Left hindlimb (tissue), 1 donor: Measurements from ENCODE around the gene KCNN4.
"Not testable (repeated sequence)": the region's sequence is repeated elsewhere in the genome, so short reads cannot be mapped to it uniquely, and the experiment has no call there.

Source experiments
- DNase-seq: peaks from one replicate; pipeline ENCODE4 v3.0.0-alpha.2; 2018

Gene KCNN4

DNA sequence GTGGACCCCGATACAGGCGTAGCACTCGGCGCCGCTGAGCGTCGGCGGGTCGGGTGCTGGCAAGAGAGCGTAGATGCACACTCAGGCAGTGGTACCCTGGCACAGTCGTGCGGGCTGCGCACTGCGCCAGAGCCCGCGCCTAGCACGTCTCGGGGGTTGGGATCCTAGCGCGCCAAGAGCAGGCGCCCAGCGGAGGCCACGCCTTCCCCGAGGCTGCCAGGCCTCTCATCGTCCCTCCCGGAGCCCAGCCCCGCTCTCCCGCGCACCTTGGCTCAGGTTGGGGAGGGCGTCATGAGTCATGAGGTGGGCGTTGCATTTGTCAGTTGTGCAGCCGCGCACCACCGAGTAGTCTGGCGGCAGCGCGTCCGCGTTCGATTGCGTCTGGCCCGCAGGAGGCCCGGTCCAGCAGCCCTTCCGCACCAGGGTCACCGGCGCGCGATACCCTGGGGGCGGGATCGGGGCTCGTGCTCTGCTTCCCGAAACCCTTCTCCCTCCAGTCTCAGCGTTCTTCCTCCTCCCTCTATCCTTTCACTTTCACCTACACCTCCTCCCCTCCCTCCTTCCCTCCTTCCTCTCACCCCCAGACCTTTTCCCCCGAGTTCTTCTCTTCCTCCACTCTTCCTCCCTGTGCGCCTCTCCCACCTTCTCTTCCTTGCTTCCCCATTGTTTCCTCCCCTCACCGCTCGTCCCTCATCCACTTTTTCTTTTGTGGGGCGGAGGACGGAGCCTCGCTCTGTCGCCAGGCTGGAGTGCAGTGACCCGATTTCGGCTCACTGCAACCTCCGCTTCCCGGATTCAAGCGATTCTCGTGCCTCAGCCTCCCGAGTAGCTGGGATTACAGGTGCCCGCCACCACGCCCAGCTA lies 18.0 kb upstream of the KCNN4 start:
- DNase-seq = no peak

DNA sequence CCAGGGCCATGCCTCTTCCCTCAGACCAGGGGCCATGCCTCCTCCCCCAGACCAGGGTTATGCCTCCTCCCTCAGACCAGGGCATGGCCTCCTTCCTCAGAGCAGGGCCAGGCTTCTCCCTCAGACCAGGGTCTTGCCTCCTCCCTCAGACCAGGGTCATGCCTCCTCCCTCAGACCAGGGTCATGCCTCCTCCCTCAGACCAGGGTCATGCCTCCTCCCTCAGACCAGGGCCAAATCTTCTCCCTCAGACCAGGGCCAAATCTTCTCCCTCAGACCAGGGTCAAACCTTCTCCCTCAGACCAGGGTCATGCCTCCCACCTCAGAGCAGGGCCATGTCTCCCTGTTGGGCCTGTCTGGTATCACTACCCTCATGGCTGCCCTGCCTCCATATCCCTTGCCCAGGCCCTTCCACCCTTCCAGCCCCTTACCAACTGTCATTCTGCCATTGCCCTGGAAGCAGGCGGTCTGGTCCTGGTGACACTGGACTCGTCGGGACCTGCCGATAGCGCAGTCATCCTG lies 17.3 kb upstream of the KCNN4 start:
- DNase-seq = no peak

DNA sequence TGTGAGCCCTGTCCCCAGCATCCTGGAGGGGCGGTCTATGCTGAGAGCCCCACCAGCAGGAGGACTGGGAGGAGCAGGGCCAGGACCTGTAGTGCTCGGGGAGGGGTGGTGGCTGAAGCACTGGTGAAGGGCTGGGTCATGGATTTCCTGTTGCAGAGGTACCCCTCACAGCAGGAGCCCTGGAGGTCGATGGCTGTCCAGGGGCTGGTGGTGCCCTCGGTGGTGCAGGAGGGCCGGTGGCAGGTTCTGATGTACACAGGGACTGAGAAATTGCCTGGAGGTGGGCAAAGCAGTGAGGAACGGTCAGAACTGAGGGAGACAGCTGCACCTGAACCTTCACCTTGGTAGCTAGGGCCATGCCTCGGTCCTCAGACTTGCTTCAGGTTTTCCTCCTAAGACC lies 16.8 kb upstream of the KCNN4 start:
- no peak for DNase-seq

DNA sequence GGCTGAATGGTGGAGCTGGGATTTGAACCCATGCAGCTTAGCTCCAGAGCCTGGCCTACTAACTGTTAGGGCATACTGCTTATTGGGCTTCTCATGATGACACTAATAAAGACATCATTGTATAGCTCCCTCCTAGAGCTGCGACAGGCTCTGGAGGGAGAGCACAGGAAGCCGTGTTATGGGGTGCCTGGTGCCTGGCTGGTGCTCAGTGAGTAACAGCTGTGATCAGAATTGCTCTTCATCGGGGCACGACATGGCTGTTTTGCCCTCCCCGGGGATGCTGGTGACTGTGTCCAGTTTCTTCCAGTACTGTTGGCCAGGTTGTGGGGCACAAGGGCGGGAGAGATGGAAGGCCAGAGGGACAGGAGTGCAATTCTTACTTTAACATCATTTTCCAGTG lies 16.3 kb upstream of the KCNN4 start:
- no peak for DNase-seq

DNA sequence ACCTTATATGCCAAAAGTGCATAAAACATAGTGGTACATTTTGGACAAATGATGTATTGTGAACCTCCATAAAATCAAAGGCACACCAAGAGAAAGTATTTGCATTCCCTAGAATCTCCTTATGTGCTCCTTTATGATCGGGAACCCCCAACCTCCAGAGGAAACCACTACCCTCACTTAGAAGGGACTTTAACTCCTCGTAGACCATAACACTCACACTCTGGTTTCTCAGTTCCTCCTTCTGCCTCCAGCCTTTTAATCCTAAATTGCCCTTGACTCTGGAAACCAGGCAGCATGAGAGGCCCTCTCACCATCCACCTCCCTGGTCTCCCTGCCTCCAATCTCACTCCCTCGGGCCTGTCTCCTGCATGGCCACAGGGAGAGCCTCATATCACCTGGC lies 9.8 kb upstream of the KCNN4 start:
- DNase-seq = no peak

DNA sequence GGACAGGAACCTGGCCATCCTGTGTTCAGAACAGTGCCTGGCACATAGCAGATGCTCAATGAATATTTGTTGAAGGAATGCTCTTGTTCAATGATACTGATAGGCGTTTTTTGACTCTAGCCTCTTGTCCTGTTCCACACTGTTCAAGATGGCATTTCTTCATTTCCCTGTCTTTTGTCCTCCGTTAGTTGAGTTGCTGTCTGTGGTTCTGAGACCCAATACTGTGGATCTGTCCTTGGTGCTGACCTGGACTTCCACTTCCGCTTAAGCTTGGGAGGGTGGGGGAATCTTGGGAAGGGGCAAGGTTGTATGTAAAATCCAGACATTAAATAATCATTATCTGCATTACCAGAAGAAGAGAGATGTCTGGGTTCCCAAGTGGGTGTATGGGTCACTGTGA lies 8.3 kb upstream of the KCNN4 start:
- no peak for DNase-seq

- DNase-seq = no peak
Measured at GRCh38 chr19:43786665-43787064, 5.9 kb upstream of the KCNN4 start.

GRCh38 chr19:43784981-43785808 lies 4.4 kb upstream of the KCNN4 start:
- no peak for DNase-seq

GRCh38 chr19:43784241-43784980 lies 3.6 kb upstream of the KCNN4 start:
- DNase-seq = no peak

GRCh38 chr19:43783636-43784035 lies 2.9 kb upstream of the KCNN4 start:
- DNase-seq = no peak

GRCh38 chr19:43782689-43783231 lies 2.0 kb upstream of the KCNN4 start:
- no peak for DNase-seq

GRCh38 chr19:43782311-43782660 lies 1.5 kb upstream of the KCNN4 start:
- DNase-seq = no peak

GRCh38 chr19:43781630-43782310 lies 997 bp upstream of the KCNN4 start:
- DNase-seq = no peak

DNA sequence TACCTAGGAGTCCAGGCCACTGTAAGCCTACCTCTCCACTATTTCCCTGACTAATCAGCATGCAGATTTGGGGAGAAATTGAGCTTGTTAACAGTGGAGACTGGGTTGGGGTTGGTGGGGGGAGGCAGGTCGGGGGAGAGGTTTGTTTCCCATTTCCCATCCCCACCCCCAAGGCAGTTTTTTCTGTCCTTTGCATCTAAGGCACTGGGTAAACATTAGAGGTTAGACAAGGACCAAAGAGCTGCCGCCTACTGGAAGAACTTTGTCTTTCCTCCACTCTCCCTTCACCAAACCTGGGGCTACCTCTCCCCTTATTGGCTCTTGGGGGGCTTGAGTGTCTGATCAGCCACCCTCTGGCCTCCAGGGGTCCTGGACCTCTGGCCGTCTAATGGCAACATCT lies 953 bp downstream of the KCNN4 start:
- no peak for DNase-seq

DNA sequence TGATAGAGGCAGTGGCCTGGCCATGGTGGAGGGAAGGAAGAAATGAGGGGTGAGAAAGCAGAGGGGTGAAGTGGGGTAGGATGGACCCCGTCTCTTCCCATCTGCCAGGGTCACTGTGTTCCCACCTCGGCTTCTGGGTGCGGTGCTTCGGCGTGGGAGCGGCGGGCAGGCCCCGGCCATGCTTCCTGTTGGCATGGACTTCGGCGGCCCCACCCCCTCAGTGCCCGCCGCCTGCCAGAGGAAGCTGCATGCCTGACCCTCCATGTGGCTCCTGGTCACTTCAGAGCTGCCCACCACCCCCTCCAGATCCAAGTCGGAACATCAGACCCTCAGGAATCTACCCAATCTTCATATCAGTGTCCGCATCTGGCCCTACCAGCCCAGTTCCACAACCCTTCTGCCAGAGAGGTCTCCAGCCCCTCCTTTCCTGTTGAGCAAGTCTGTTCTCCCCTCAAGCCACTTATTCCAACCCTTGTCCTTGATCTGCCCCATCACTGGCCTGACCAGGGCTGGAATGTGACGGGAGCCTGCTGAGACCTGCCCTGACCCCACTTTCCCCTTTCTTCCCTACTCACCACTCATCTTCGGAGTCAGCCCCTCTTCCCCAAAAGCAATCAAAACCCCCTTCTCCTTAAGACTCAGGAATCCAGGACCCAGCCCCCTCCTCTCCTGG lies 1.5 kb downstream of the KCNN4 start:
- DNase-seq = no peak

- no peak for DNase-seq
Measured at GRCh38 chr19:43778651-43779050, 2.1 kb downstream of the KCNN4 start.

DNA sequence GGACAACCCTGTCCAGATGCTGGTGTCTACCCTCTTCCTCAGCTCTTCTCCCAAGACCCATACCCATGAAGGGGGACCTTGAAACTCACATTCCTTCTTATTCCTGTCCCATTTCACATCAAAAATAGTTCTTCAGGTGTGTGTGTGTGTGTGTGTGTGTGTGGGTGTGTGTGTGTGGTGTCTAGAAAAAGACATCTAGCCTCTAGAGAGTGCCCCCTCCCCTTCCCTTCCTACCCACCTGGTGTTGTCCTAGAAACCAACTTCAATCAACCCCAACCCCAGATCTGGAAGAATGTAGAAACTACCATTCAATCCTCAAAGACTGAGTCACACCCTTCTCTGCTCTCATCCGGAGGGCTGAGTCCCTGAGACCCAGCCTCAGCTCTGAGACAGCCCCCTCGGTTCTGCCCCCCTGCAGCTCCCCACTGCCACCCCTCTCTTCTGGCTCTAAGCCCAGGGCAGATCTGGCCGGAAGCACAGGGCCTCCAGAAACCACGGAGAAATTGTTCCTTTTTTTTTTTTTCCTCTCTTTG lies 3.5 kb downstream of the KCNN4 start:
- no peak for DNase-seq

DNA sequence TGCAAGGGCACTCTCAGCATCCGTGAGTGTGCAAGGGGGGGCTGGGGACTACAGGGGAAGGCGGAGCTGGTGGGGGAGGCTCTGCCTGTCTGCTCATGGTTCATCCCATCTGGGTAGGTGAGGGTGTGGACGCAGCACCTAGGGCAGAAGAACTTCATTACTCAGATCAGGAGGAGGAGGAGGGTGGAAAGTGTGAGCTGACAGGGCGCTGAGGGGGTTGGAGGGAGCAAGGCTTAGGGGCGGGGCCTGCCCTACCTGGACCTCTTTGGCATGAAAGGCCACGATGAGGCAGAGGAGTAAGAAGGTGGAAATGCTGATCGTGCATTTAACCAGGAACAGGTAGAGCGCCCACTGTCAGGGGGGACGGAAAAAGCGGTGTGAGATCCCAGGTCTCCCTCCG lies 4.5 kb downstream of the KCNN4 start:
- DNase-seq = no peak

DNA sequence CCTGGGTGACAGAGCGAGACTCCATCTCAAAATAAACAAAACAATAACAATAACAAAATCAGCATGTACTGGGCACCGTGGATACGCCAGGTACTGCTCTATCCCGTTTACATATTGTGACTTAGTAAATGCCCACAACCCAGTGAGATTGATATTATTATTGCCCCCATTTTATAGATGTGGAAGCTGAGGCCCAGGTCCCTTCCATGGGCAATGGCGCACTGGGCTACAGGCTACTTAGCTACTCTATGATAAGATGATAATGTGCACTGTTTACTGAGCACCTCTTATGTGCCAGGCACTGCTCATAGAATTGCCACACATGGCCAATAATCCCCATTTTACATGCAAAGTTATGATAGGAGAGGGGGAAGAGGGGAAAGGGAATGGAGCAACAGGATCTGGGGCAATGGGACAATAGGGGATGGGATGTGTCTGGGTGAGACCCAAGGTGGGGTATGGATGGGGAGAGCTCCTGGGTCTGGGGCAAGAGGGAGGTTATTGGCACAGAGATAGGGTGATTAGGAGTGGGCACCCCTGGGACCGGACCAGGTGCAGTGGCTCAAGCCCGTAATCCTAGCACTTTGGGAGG lies 5.4 kb downstream of the KCNN4 start:
- DNase-seq = no peak

DNA sequence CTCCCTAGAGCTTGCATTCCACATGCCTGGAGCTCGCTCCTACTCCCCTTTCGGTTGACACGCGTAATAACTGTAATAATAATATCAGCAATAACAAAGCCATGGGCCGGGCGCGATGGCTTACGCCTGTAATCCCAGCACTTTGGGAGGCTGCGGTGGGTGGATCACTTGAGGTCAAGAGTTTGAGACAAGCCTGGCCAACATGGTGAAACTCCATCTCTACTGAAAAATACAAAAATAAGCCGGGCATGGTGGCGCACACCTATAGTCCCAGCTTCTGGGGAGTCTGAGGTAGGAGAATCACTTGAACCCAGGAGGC lies 5.9 kb downstream of the KCNN4 start:
- not testable (repeated sequence) for DNase-seq
